Kidney (tissue), 14 donors: Measurements from ENCODE around the gene IRF4. TPM values are rescaled to one million over a fixed set of nuclear protein-coding genes. Genes with fewer than 3 reads are reported as not detected.
A peak's percentile ranks its signal among the peaks of the same experiment; 100 is the strongest.

Experiments used
- DNase-seq, 5 donors: peaks; one replicate each; pipeline ENCODE4 v3.0.0-alpha.2; 2013 to 2020
- FAIRE-seq: peaks from 2 replicates; lab custom pipeline; 2012; peaks lifted over from hg19 to GRCh38; lab: Jason Lieb, UNC
- H3K27ac ChIP-seq, 2 donors: one replicate each; pipeline ENCODE4 v1.7.0; 2013; ENCODE audit warnings: low read depth in 2 of 2, low read length in 2 of 2, inconsistent platforms in 1 of 2
- H3K27me3 ChIP-seq: one replicate; pipeline ENCODE4 v1.7.1; 2013; ENCODE audit warnings: low read length, inconsistent platforms; ENCODE audit not compliant: control insufficient read depth, insufficient read depth
- H3K36me3 ChIP-seq, 3 donors: one replicate each; pipeline versions ENCODE4 v1.7.0 to v1.7.1; 2013; ENCODE audit warnings: low read length in 3 of 3, control low read depth in 1 of 3, inconsistent platforms in 1 of 3; ENCODE audit not compliant: insufficient read depth in 3 of 3, control insufficient read depth in 2 of 3
- H3K4me1 ChIP-seq, 3 donors: one replicate each; pipeline versions ENCODE4 v1.7.0 to v1.7.1; 2013; ENCODE audit warnings: low read length in 3 of 3, inconsistent platforms in 1 of 3, low read depth in 1 of 3; ENCODE audit not compliant: control insufficient read depth in 2 of 3, insufficient read depth in 2 of 3
- H3K4me3 ChIP-seq, 3 donors: one replicate each; pipeline versions ENCODE4 v1.7.0 to v1.8.1; 2013; ENCODE audit warnings: low read length in 3 of 3, control low read depth in 1 of 3, inconsistent platforms in 1 of 3
- H3K9ac ChIP-seq, 3 donors: one replicate each; pipeline versions ENCODE4 v1.7.0 to v1.7.1; 2013; ENCODE audit warnings: low read length in 3 of 3, control low read depth in 1 of 3, inconsistent platforms in 1 of 3
- H3K9me3 ChIP-seq, 3 donors: one replicate each; pipeline versions ENCODE4 v1.7.0 to v1.7.1; 2013; ENCODE audit warnings: low read length in 3 of 3, control low read depth in 1 of 3, inconsistent platforms in 1 of 3; ENCODE audit not compliant: control insufficient read depth in 2 of 3, insufficient read depth in 1 of 3
- intact Hi-C: fragments of 100-400 bp; cut with DNase I; formaldehyde crosslinking; loops from one replicate; pipeline ENCODE4 v1.11.1; 2022
- polyA plus RNA-seq: library from polyadenylated mRNA; stranded (reverse); fragments of 350-450 nt; fragmentation: Illumina TruSeq; extraction: RNeasy Lipid Tissue Mini Kit (QIAGEN cat#74804); gene quantifications from one replicate; pipeline ENCODE4 v1.2.3, GENCODE V29; 2014; ENCODE audit warnings: low read depth, low replicate concordance; ENCODE audit not compliant: insufficient read depth
- total RNA-seq: library from RNA; stranded (reverse); fragmentation: NEBNext Ultra II Directional; extraction: Animal tissue kit (Norgen Biotek cat#: 25700); gene quantifications from one replicate; pipeline ENCODE4 v1.2.1, GENCODE V29; 2021
- TF ChIP-seq, protein P1 (sequence below): IDR thresholded peaks from 3 replicates; pipeline ENCODE4 v1.5.1; 2012; ENCODE audit warnings: mild to moderate bottlenecking, moderate library complexity, borderline replicate concordance; ENCODE audit not compliant: insufficient read depth; ENCODE audit errors: extremely low read depth
- donor health status: control.
- donor health status: control.
- donor health status: control.
- donor health status: control.
- donor health status: control.
- donor health status: DM: yes; HTN: yes; CAD: no.
- donor health status: Normal renal cell carcinoma (clear cell type).

IRF4 gene
- total and polyA plus RNA-seq, 2 donors from 2014 or later = 23.7 TPM; not detected in 1

DNA sequence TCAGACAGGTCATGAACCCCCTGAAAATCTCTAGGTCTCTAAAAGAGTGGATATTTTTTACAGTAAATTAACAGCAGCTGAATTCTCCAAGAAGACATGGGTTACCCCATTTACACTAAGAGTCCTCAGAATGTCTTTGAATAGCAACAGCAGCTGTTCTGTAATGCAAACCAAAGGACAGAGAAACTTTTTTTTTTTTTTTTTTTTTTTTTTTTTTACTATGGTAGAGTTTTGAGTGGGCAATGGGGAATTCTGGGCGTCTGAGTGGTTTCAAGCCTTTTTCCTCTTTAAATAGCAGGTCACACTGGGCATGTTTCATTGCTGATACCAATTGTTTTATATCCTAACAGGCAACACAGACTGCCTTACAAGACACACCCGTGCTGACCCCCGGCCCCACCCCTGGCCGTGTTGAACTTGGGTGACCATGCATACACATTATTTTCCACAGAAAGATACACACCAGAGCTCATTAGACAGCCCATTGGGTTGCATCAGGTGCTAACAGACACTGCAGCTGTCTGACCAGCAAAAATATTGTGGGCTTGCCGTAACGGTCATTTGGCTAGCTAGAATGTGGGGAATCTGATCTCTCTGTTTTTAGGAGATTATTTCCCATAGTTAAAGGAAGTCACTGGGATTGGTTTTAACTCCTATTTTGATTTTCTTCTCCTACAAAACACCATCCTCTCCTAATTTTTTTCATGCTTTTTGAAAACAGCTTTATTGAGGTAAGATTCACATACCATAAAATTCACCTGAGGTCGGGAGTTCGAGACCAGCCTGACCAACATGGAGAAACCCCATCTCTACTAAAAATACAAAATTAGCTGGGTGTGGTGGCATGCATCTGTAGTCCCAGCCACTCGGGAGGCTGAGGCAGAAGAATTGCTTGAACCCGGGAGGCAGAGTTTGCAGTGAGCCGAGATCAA lies 26.7 kb upstream of the IRF4 start:
- H3K9ac ChIP-seq = no peak overlapping the region
- FAIRE-seq (no peak), DNase-seq (peak in 3 of 5 donors; percentile 34 to 65 (median 53))
- H3K36me3 ChIP-seq = peaks cover 0 to 3% (median 0%) of the 10 kb centered on the region in 3 donors
- peaks cover 2% of the 10 kb centered on the region for H3K27me3 ChIP-seq
- no peak overlapping the region for H3K4me3 ChIP-seq
- no peak overlapping the region for H3K27ac ChIP-seq
- no peaks in the 10 kb centered on the region for H3K4me1 ChIP-seq
- H3K9me3 ChIP-seq = peaks cover 0 to 4% (median 3%) of the 10 kb centered on the region in 3 donors
- intact Hi-C loops = no loop called here
- TF ChIP-seq, protein P1, sequence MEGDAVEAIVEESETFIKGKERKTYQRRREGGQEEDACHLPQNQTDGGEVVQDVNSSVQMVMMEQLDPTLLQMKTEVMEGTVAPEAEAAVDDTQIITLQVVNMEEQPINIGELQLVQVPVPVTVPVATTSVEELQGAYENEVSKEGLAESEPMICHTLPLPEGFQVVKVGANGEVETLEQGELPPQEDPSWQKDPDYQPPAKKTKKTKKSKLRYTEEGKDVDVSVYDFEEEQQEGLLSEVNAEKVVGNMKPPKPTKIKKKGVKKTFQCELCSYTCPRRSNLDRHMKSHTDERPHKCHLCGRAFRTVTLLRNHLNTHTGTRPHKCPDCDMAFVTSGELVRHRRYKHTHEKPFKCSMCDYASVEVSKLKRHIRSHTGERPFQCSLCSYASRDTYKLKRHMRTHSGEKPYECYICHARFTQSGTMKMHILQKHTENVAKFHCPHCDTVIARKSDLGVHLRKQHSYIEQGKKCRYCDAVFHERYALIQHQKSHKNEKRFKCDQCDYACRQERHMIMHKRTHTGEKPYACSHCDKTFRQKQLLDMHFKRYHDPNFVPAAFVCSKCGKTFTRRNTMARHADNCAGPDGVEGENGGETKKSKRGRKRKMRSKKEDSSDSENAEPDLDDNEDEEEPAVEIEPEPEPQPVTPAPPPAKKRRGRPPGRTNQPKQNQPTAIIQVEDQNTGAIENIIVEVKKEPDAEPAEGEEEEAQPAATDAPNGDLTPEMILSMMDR = no peak

DNA sequence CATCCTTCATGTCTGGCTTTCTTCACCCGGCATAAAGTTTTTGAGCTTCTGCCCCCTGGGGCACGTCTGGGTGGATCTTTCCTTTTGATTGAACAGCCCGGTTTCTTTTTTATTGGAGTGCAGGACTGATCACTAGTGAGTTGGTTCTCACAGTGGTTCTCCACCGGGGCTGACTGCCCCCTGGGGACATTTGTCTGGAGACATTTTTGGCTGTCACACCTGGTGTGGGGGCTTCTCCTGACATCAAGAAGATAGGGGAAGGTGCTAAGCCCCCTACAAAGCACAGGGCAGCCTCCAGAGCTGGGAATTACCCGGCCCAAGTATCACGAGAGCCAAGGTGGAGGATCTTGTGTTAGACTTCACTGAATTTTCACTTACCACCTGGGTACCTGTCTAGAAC lies 25.7 kb upstream of the IRF4 start:
- Histone ChIP-seq H3K9ac (no peak overlapping the region), H3K9me3 (peaks cover 0 to 4% (median 3%) of the 10 kb centered on the region in 3 donors)
- DNase-seq = peak in 1 of 5 donors; percentile 62

DNA sequence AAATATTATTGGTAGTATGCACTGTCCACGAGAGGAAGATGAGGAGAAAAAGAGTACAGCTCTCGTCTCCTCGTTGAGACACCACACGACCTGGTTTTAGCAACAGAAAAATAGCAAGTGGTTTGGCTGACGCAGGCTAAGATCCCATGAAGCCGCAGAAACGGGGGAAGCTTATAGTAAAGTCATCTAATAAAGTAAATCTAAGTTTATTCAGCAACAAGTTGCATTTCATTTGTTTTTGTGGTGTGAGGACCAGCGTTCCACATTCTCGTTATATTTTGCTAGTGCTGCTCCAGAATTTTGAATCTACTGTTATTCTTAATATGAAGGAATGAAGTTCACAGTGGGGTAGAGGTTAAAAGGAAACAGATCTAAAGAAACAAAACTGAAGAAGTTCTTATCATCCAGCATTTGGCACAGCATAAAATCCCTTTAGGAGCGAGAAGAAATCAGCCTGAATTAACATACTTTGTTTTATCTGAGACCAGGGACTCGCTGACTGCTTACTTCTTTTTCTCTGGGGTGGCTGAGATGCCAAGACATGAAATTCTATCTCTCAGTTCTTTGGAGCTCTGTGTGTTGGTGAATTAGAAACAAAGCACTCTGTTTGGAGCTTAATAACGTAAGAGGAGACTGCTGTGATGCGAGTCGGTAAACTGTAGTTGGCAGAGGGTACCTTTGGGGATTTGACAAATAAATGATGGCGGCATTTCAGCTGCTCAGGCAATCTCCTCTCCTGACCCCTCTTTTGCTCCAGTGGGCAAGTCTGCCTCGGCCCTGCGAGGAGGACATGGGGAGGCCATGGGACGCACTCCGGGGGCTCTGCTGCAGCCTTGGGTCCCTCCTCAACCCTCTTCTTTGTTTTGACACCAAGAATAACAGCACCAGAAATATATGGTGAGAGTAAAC lies 24.9 kb upstream of the IRF4 start:
- Histone ChIP-seq H3K36me3 (peaks cover 0 to 3% (median 0%) of the 10 kb centered on the region in 3 donors), H3K27ac (no peak overlapping the region), H3K9ac (no peak overlapping the region), H3K4me1 (no peaks in the 10 kb centered on the region), H3K27me3 (peaks cover 2% of the 10 kb centered on the region), H3K9me3 (peaks cover 0 to 4% (median 3%) of the 10 kb centered on the region in 3 donors), H3K4me3 (no peak overlapping the region)
- DNase-seq (peak in 1 of 5 donors; percentile 65), FAIRE-seq (no peak)
- TF ChIP-seq, protein P1 = no peak
- intact Hi-C loops = no loop called here

More for the DNA sequence above, 25.7 kb upstream of the IRF4 start:
- peaks cover 0 to 3% (median 0%) of the 10 kb centered on the region in 3 donors for H3K36me3 ChIP-seq
- no peak for FAIRE-seq
- H3K27ac ChIP-seq = no peak overlapping the region
- TF ChIP-seq, protein P1 = no peak
- no peak overlapping the region for H3K4me3 ChIP-seq
- H3K4me1 ChIP-seq = no peaks in the 10 kb centered on the region
- intact Hi-C loops = no loop called here
- H3K27me3 ChIP-seq = peaks cover 2% of the 10 kb centered on the region
